GM23248 (cell line): ENCODE results near the gene PIGP.

Experiments
- EZH2 ChIP-seq: fragments of 200-600 bp; sonication (generic); IDR thresholded peaks from 2 replicates; pipeline ENCODE4 v1.6.1; 2018; ENCODE audit warnings: antibody characterized with exemption, mild to moderate bottlenecking; ENCODE audit not compliant: insufficient read depth, poor library complexity, severe bottlenecking
- EZH2phosphoT487 ChIP-seq: fragments of 200-600 bp; sonication (generic); IDR thresholded peaks from 2 replicates; pipeline ENCODE4 v1.6.1; 2018; ENCODE audit warnings: antibody characterized with exemption, moderate library complexity, mild to moderate bottlenecking, low read depth; ENCODE audit not compliant: insufficient read depth

GRCh38 chr21:37017951-37018679 is 54.8 kb downstream of the PIGP start:
- TF ChIP-seq EZH2 (no peak), EZH2phosphoT487 (no peak)
